Measurements from ENCODE around the gene SYNRG.

Gene SYNRG

GRCh38 chr17:37480427-37480826 lies 128.8 kb downstream of the SYNRG start:
- no peaks in the 10 kb centered on the region; the same call in 1 of the 2 replicates for H3K9me3 ChIP-seq (ENCODE audit: control insufficient read depth, insufficient read depth, low read depth, low read length)
- no peak overlapping the region for H3K4me3 ChIP-seq (ENCODE audit: low read depth, low read length)
- CTCF ChIA-PET: interaction anchor here (0.6 kb wide), 1 partner anchor 107 kb away, joined by 3 read pairs; no protein-coding TSS in a partner anchor
- H3K27ac ChIP-seq (ENCODE audit: extremely low read depth, low read depth, low read length): no peak overlapping the region
- peaks cover 11% of the 10 kb centered on the region; the same call in 1 of the 2 replicates for H3K4me1 ChIP-seq (ENCODE audit: control insufficient read depth, insufficient read depth, low read length)
- POLR2A ChIA-PET: no interaction called here
- no peak for TF ChIP-seq ZNF549 (tag by site-specific recombination; IDR thresholded peaks at IDR 0.05)
- TF ChIP-seq ZNF121 (tag by site-specific recombination; IDR thresholded peaks at IDR 0.05): peak; percentile 87
- H3K36me3 ChIP-seq (ENCODE audit: control insufficient read depth in 2 of 2, insufficient read depth in 1 of 2, low read length in 2 of 2): peaks cover 31 to 47% of the 10 kb centered on the region in 2 experiments

- no peak overlapping the region for H3K27ac ChIP-seq (ENCODE audit: extremely low read depth, low read depth, low read length)
- no peaks in the 10 kb centered on the region; the same call in 1 of the 2 replicates for H3K9me3 ChIP-seq (ENCODE audit: control insufficient read depth, insufficient read depth, low read depth, low read length)
- CTCF ChIA-PET: interaction anchor here (0.6 kb wide), 1 partner anchor 19 kb away, joined by 5 read pairs; no protein-coding TSS in a partner anchor
Measured at GRCh38 chr17:37479025-37479424, 130.2 kb downstream of the SYNRG start.

GRCh38 chr17:37478187-37478586 lies 131.0 kb downstream of the SYNRG start:
- CTCF ChIA-PET: no interaction called here
- no peak overlapping the region for H3K27ac ChIP-seq (ENCODE audit: extremely low read depth, low read depth, low read length)
- POLR2A ChIA-PET: no interaction called here

More at GRCh38 chr17:37479025-37479424, 130.2 kb downstream of the SYNRG start:
- Histone ChIP-seq H3K4me3 (ENCODE audit: low read depth, low read length) (no peak overlapping the region), H3K36me3 (ENCODE audit: control insufficient read depth in 2 of 2, insufficient read depth in 1 of 2, low read length in 2 of 2) (peaks cover 44 to 55% of the 10 kb centered on the region in 2 experiments), H3K4me1 (ENCODE audit: control insufficient read depth, insufficient read depth, low read length) (peaks cover 11% of the 10 kb centered on the region; the same call in 1 of the 2 replicates)
- POLR2A ChIA-PET: interaction anchor here (0.5 kb wide), 1 partner anchor 109 kb away, joined by 3 read pairs; no protein-coding TSS in a partner anchor
- TF ChIP-seq EGR2 (tag by site-specific recombination; IDR thresholded peaks at IDR 0.05; ENCODE audit: low read depth) (peak; percentile 96), IKZF3 (tag by site-specific recombination; IDR thresholded peaks at IDR 0.05) (no peak), ZFHX2 (tag by site-specific recombination; conservative IDR thresholded peaks at IDR 0.05) (peak; percentile 97)

GRCh38 chr17:37476431-37477120 lies 132.6 kb downstream of the SYNRG start:
- Histone ChIP-seq H3K36me3 (ENCODE audit: control insufficient read depth in 2 of 2, insufficient read depth in 1 of 2, low read length in 2 of 2) (peaks cover 66 to 78% of the 10 kb centered on the region in 2 experiments), H3K4me3 (ENCODE audit: low read depth, low read length) (no peak overlapping the region), H3K9me3 (ENCODE audit: control insufficient read depth, insufficient read depth, low read depth, low read length) (no peaks in the 10 kb centered on the region; the same call in 1 of the 2 replicates), H3K27ac (ENCODE audit: extremely low read depth, low read depth, low read length) (no peak overlapping the region), H3K4me1 (ENCODE audit: control insufficient read depth, insufficient read depth, low read length) (no peaks in the 10 kb centered on the region)
- TF ChIP-seq KLF16 (tag by site-specific recombination; IDR thresholded peaks at IDR 0.05) (no peak), ZNF555 (tag by site-specific recombination; conservative IDR thresholded peaks at IDR 0.05) (no peak), ZBTB11 (tag by site-specific recombination; conservative IDR thresholded peaks at IDR 0.05; ENCODE audit: low read depth) (no peak), ZNF558 (tag by site-specific recombination; IDR thresholded peaks at IDR 0.05) (no peak), ZNF362 (tag by site-specific recombination; IDR thresholded peaks at IDR 0.05) (no peak), ZNF138 (tag by site-specific recombination; IDR thresholded peaks at IDR 0.05; ENCODE audit: borderline replicate concordance) (no peak), IKZF3 (tag by site-specific recombination; IDR thresholded peaks at IDR 0.05) (no peak), REPIN1 (tag by site-specific recombination; IDR thresholded peaks at IDR 0.05; ENCODE audit: low read depth) (no peak), GLI4 (tag by site-specific recombination; IDR thresholded peaks at IDR 0.05) (no peak)
- CTCF ChIA-PET: interaction anchor here (0.6 to 1.2 kb wide), 5 partner anchors 51 to 294 kb away, joined by 3 to 9 read pairs (median 3); no protein-coding TSS in a partner anchor
- POLR2A ChIA-PET: interaction anchor here (0.6 to 1.6 kb wide), 4 partner anchors 13 to 80 kb away, joined by 3 to 7 read pairs (median 4); partner anchors contain the start of gene DUSP14

More at GRCh38 chr17:37478187-37478586, 131.0 kb downstream of the SYNRG start:
- Histone ChIP-seq H3K4me1 (ENCODE audit: control insufficient read depth, insufficient read depth, low read length) (peaks cover 4% of the 10 kb centered on the region; the same call in 1 of the 2 replicates), H3K36me3 (ENCODE audit: control insufficient read depth in 2 of 2, insufficient read depth in 1 of 2, low read length in 2 of 2) (peaks cover 50 to 63% of the 10 kb centered on the region in 2 experiments), H3K4me3 (ENCODE audit: low read depth, low read length) (no peak overlapping the region), H3K9me3 (ENCODE audit: control insufficient read depth, insufficient read depth, low read depth, low read length) (no peaks in the 10 kb centered on the region; the same call in 1 of the 2 replicates)
- TF ChIP-seq ZNF335 (tag by site-specific recombination; conservative IDR thresholded peaks at IDR 0.05) (0 out of 2 replicates have a peak, but pooled peaks have one; percentile 24), ZNF37A (tag by site-specific recombination; IDR thresholded peaks at IDR 0.05) (no peak), ZBTB44 (tag by site-specific recombination; IDR thresholded peaks at IDR 0.05) (0 out of 2 replicates have a peak, but pooled peaks have one; percentile 6), ZXDB (tag by site-specific recombination; IDR thresholded peaks at IDR 0.05) (no peak)
